Neural progenitor cell (in vitro differentiated cells): ENCODE results near the gene LRRC74A.
A peak's percentile ranks its signal among the peaks of the same experiment; 100 is the strongest.

ENCODE experiments used
- CTCF ChIP-seq: fragments of 200-600 bp; sonication (generic); IDR thresholded peaks from 2 replicates; pipeline ENCODE4 v1.5.1; 2017; ENCODE audit warnings: antibody characterized with exemption, mild to moderate bottlenecking
- EZH2 ChIP-seq: fragments of 200-600 bp; sonication (generic); IDR thresholded peaks from 2 replicates; pipeline ENCODE4 v1.6.1; 2017; ENCODE audit warnings: antibody characterized with exemption, mild to moderate bottlenecking, moderate library complexity
- EZH2phosphoT487 ChIP-seq: fragments of 200-600 bp; sonication (generic); IDR thresholded peaks from 2 replicates; pipeline ENCODE4 v1.6.1; 2017; ENCODE audit warnings: antibody characterized with exemption

GRCh38 chr14:76917158-76917596 lies 91.0 kb downstream of the LRRC74A start:
- no peak for TF ChIP-seq EZH2phosphoT487
- TF ChIP-seq CTCF: peak; percentile 70
- TF ChIP-seq EZH2: no peak
